Naive thymus-derived CD8-positive, alpha-beta T cell (primary cell): Measurements from ENCODE around the gene KIAA0930. TPM values are rescaled to one million over a fixed set of nuclear protein-coding genes. Genes with fewer than 3 reads are reported as not detected.

Experiments used
- ATAC-seq, 2 donors: fragments of 150-1000 bp; cut with Tn5 transposase in 1 of 2; sonication (Bioruptor Pico), chemical (Tn5 transposase) in 1 of 2; 1 replicate in 1 of 2; 2 replicates in 1 of 2; pipeline ENCODE4 v1.10.0; 2021; ENCODE audit warnings: mild to moderate bottlenecking in 2 of 2, moderate library complexity in 2 of 2
- POLR2A ChIA-PET: fragments of 350-600 bp; sonication (Branson Sonifier 250); formaldehyde crosslinking; loops from one replicate; lab custom pipeline; 2021; ENCODE audit warnings: antibody characterized with exemption; lab: Charles Lee
- DNase-seq, 10 donors: peaks; one replicate each; pipeline versions ENCODE4 v3.0.0 to v3.0.0-alpha.2; 2020 to 2022
- H3K27ac Mint-ChIP-seq, 10 donors: one replicate each; pipeline ENCODE4 v1.8.0; 2020 to 2022; ENCODE audit warnings: mild to moderate bottlenecking in 10 of 10, mixed read lengths in 10 of 10, moderate library complexity in 4 of 10, inconsistent platforms in 1 of 10
- H3K27me3 Mint-ChIP-seq, 5 donors: one replicate each; pipeline ENCODE4 v1.8.0; 2021 to 2022; ENCODE audit warnings: mixed read lengths in 5 of 5
- H3K36me3 Mint-ChIP-seq, 3 donors: one replicate each; pipeline ENCODE4 v1.8.0; 2020 to 2022; ENCODE audit warnings: mixed read lengths in 3 of 3, mild to moderate bottlenecking in 2 of 3, inconsistent platforms in 1 of 3
- H3K4me1 Mint-ChIP-seq, 4 donors: one replicate each; pipeline ENCODE4 v1.8.0; 2021 to 2022; ENCODE audit warnings: mixed read lengths in 4 of 4
- H3K4me3 Mint-ChIP-seq, 10 donors: one replicate each; pipeline ENCODE4 v1.8.0; 2020 to 2022; ENCODE audit warnings: mild to moderate bottlenecking in 10 of 10, mixed read lengths in 10 of 10, moderate library complexity in 6 of 10, inconsistent platforms in 1 of 10
- H3K9me3 Mint-ChIP-seq, 9 donors: one replicate each; pipeline ENCODE4 v1.8.0; 2020 to 2022; ENCODE audit warnings: mixed read lengths in 9 of 9, mild to moderate bottlenecking in 3 of 9, inconsistent platforms in 1 of 9, moderate library complexity in 1 of 9
- polyA plus RNA-seq, 3 donors: library from polyadenylated mRNA; unstranded; fragments of 300-500 nt; fragmentation: Illumina TruSeq; gene quantifications; one replicate each; pipeline ENCODE4 v1.2.3, GENCODE V29; 2021
- total RNA-seq, 8 experiments: library from RNA in 2 of 8; stranded (reverse) in 2 of 8; gene quantifications; one replicate each; pipeline ENCODE4 v1.2.3 and lab custom pipeline; 2021 to 2026

The KIAA0930 gene
- total and polyA plus RNA-seq, 5 experiments from 2014 or later, result 0.87 to 29.1 (median 2.9) TPM

DNA sequence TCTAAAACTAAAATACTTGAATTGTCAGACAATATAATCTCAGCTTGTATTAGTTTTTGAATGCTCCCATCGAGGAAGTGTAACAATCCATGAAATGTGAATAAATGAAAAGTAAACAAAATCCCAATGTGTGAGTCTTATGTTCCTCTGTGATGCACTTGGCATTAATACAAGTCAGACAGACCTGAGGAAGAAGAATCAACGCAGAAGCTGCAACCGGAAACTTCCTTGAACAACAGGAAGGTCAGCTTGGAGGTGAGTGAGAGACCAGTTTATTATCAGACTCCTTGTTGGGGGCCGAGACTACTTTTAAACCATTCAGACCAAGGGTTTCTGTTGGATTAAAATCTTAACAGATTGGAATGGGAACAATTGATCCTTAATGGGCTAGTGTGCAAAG, 52.8 kb downstream of the KIAA0930 start:
- Mint-ChIP-seq H3K4me1 (peaks cover 5 to 10% (median 7%) of the 10 kb centered on the region in 4 donors), H3K27me3 (no peaks in the 10 kb centered on the region), H3K27ac (peak overlapping the region in 7 of 10 donors; percentile 15 to 73 (median 57)), H3K9me3 (no peaks in the 10 kb centered on the region), H3K36me3 (peaks cover 0 to 51% (median 3%) of the 10 kb centered on the region in 3 donors), H3K4me3 (no peak overlapping the region)
- no peak for ATAC-seq
- DNase-seq, result no peak
- POLR2A ChIA-PET, result no interaction called here

DNA sequence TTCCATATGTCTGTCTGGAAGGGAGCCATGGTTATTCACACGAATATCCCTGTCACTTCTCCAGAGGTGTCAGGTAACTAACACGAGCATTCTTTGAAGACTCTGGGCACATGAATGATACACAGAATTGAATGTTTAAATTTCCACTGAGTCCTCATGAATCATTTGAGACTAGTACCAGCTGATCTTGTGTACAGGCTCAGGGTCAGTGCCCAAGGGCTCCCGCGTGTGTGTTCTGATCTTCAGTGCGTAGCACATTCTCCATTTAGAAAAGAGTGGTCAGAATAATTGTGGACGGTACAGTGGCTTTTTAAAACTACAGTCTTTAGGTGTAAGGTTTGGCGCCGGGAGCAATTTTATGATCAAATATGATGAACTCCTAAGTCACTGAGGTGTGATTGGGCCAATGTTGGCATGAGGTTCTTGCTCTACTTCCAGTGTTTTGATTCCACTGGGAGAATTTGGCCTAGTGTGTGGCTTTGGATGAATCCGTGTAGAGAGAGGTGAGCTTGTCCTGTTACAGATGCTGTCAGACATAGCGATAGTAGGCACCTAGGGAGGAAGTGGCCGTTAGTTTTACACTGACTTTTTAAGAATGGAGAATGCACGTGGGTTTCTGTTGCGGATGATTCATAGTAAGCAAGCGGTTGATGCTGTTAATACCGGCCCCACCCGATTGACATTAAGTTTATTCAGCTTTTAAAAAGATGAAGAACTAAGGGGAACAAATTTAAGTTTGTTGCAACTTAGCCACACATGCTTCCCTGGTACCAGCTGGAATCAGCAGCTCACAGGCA, 54.8 kb downstream of the KIAA0930 start:
- Mint-ChIP-seq H3K36me3 (peaks cover 0 to 65% (median 8%) of the 10 kb centered on the region in 3 donors), H3K27me3 (no peaks in the 10 kb centered on the region), H3K4me1 (peaks cover 5 to 17% (median 8%) of the 10 kb centered on the region in 4 donors), H3K9me3 (no peaks in the 10 kb centered on the region), H3K4me3 (no peak overlapping the region), H3K27ac (peak overlapping the region in 8 of 10 donors; percentile 1 to 90 (median 34))
- ATAC-seq (no peak), DNase-seq (no peak)
- POLR2A ChIA-PET, result no interaction called here

DNA sequence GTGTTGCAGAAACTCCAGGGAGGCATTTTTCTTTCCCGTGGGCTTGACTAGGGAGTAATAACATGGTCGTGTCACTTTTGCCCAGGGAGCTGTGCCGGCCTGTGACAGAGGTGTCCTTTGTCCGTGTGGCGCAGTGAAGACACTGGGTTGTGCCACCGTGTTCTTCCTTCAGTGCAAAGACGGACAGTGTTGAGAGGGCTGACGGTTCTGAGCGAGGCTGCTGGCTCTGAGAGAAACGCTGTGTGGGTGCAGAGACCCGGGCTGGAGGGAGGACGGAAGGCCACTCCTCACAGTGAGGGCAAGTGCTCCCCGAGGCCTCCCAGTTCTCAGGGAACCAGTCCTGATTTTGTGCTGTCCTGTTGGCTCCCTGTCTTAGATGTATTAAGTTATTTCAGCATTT, 56.7 kb downstream of the KIAA0930 start:
- DNase-seq, result no peak
- Mint-ChIP-seq H3K9me3 (no peaks in the 10 kb centered on the region), H3K27me3 (no peaks in the 10 kb centered on the region), H3K27ac (peak overlapping the region in 6 of 10 donors; percentile 8 to 82 (median 72)), H3K4me1 (peaks cover 14 to 35% (median 22%) of the 10 kb centered on the region in 4 donors), H3K36me3 (peaks cover 0 to 84% (median 16%) of the 10 kb centered on the region in 3 donors), H3K4me3 (no peak overlapping the region)
- ATAC-seq, result no peak
- POLR2A ChIA-PET, result interaction anchor here (1.5 to 1.7 kb wide), 2 partner anchors 11 to 19 kb away, joined by 8 to 9 read pairs; no protein-coding TSS in a partner anchor

DNA sequence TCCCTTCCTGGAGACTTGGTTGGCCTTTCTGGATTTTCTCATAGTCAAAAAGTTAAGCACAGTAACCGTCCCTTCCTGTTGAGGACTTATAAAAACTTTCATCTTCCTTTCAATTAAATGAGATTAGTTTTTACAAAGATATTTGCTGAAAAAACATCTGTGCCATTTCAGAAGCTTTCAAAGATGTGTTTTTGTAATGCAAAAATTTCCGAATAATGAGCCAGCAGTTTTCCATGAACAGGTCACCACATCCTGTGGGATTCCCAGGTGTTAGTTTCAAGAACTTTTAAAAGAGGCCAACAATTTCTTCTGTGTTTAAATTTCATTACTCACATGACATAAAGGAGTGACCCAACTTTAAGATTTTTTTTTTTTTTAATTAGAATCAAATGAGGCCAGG, 58.9 kb downstream of the KIAA0930 start:
- H3K27ac Mint-ChIP-seq, result peak overlapping the region in 9 of 10 donors; percentile 34 to 90 (median 80)
- no peaks in the 10 kb centered on the region for H3K27me3 Mint-ChIP-seq
- POLR2A ChIA-PET, result no interaction called here
- DNase-seq (no peak), ATAC-seq (no peak)
- H3K36me3 Mint-ChIP-seq, result peaks cover 0 to 93% (median 17%) of the 10 kb centered on the region in 3 donors
- no peak overlapping the region for H3K4me3 Mint-ChIP-seq
- H3K4me1 Mint-ChIP-seq, result peaks cover 13 to 51% (median 30%) of the 10 kb centered on the region in 4 donors
- H3K9me3 Mint-ChIP-seq, result no peaks in the 10 kb centered on the region

DNA sequence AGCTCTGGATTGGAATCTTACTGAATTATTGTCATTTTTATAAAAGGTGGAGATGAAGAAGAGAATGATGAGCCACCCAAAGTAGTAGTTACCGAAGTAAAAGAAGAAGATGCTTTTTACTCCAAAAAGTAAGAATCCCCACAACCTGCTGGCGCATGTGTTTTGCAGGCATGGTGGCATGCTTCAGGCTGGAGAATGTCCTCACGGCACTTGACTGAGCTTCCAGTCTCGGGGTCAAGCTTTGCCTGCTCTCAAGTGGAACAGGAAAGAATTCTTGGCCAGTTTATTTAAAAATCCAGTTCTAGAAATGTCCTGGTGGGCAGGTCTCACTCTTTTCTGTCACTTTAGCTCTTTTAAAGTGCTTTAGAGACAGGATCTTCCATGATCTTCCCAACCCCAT, 59.5 kb downstream of the KIAA0930 start:
- peak overlapping the region in 9 of 10 donors; percentile 48 to 97 (median 83) for H3K27ac Mint-ChIP-seq
- no peaks in the 10 kb centered on the region for H3K27me3 Mint-ChIP-seq
- ATAC-seq (no peak), DNase-seq (no peak)
- H3K36me3 Mint-ChIP-seq, result peaks cover 0 to 99% (median 17%) of the 10 kb centered on the region in 3 donors
- POLR2A ChIA-PET, result no interaction called here
- peaks cover 14 to 56% (median 32%) of the 10 kb centered on the region in 4 donors for H3K4me1 Mint-ChIP-seq
- no peak overlapping the region for H3K4me3 Mint-ChIP-seq
- no peaks in the 10 kb centered on the region for H3K9me3 Mint-ChIP-seq

DNA sequence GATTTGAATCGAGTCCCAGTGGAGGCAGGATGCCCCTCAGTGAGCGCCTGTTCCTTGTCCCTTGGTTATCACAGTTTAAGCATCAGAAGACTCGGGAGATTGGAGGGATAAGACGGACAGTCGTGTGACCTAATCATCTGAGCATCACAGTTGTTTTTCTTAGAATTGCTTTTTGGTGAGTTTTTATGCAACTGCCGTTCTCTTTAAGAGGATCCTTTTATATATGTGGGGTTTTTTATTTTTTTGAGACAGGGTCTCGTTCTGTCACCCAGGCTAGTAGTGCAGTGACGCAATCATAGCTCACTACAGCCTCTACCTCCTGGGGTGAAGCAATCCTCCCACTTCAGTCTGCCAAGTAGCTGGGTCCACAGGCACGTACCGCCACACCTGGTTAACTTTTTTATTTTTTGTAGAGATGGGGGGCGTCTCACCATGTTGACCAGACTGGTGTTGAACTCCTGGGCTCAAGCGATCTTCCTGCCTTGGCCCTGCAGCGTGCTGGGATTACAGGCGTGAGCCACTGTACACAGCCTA, 60.5 kb downstream of the KIAA0930 start:
- DNase-seq, result no peak
- POLR2A ChIA-PET, result no interaction called here
- H3K27ac Mint-ChIP-seq, result peak overlapping the region; percentile 77 to 97 (median 93)
- no peak overlapping the region for H3K4me3 Mint-ChIP-seq
- H3K9me3 Mint-ChIP-seq, result no peaks in the 10 kb centered on the region
- no peak for ATAC-seq
- H3K27me3 Mint-ChIP-seq, result no peaks in the 10 kb centered on the region
- peaks cover 15 to 60% (median 38%) of the 10 kb centered on the region in 4 donors for H3K4me1 Mint-ChIP-seq
- peaks cover 0 to 96% (median 14%) of the 10 kb centered on the region in 3 donors for H3K36me3 Mint-ChIP-seq

DNA sequence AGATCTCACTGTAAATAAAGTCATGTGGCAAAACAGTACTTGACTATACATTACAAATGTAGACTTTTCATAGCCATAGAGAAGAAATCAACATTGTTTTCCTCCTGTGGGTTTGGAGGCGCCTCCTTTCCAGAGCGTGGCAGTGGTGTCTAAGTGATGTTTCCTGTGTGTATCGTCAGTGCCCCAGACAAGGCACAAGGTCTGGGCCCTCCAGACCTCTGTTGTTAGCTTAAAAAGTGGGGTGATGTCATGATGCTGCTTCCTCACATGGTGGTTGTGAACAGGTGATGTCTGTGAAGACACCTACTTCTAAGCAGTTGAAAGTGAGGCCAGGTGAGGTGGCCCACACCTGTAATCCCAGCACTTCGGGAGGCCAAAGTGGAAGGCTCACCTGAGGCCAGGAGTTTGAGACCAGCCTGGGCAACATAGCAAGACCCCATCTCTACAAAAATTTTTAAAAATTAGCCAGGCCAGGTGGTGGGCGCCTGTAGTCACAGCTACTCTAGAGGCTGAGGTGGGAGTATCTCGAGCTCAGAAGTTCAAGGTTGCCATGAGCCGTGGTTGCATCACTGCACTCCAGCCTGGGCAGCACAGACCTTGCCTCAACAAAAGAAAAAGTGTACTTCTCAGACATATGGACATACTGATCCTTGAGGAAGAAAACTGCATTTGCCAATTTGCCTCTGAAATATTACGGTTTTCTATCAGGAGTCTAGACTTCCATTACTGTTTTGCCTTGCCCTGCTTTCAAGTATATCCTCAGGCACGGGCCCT, 61.2 kb downstream of the KIAA0930 start:
- Mint-ChIP-seq H3K27ac (peak overlapping the region; percentile 77 to 97 (median 93)), H3K4me1 (peaks cover 20 to 68% (median 45%) of the 10 kb centered on the region in 4 donors), H3K36me3 (peaks cover 5 to 96% (median 20%) of the 10 kb centered on the region in 3 donors), H3K4me3 (peak overlapping the region in 5 of 10 donors; percentile 5 to 59 (median 36)), H3K27me3 (no peaks in the 10 kb centered on the region), H3K9me3 (no peaks in the 10 kb centered on the region)
- peak; percentile 90 to 98 for ATAC-seq
- peak in 9 of 10 donors; percentile 11 to 65 (median 53) for DNase-seq
- POLR2A ChIA-PET, result interaction anchor here (1.1 kb wide), 1 partner anchor 16 kb away, joined by 4 read pairs; no protein-coding TSS in a partner anchor

DNA sequence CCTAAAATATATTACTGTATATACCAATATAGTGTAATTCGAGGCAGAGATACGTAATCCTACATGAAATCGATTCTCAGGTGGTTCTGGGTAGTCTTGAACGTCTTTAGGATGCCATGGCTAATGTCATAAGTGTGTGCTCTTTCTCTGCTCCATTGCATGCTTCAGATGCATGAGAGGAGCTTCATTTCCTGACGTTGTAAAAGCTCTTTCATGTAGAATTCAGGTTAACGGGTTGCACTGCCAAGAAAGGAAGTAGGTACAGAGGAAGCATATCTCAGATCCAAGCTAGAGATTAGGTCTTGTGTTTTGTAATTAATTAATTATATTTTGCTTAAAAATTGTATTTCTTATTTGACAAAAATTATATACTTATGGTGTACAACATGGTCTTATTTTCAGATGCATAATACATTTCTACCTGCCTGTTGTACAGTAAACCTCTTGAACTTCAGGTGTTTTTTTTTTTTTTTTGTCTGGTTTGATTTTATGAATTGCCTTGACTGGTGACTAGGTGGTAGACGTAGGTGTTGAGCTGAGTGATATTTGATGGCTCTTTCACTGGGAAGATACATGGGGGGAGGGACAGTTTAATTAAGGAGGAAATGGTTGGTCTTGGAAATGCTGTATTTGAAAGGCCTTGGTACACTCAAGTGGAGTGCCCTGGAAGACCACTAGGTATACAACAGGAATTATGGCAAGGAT, 67.7 kb downstream of the KIAA0930 start:
- DNase-seq (peak in 7 of 10 donors; percentile 21 to 79 (median 48)), ATAC-seq (peak; percentile 92 to 98)
- Mint-ChIP-seq H3K36me3 (peaks cover 14 to 87% (median 30%) of the 10 kb centered on the region in 3 donors), H3K9me3 (no peaks in the 10 kb centered on the region), H3K4me3 (peak overlapping the region; percentile 52 to 85 (median 74)), H3K27ac (peak overlapping the region; percentile 80 to 97 (median 94)), H3K4me1 (peaks cover 30 to 87% (median 75%) of the 10 kb centered on the region in 4 donors), H3K27me3 (no peaks in the 10 kb centered on the region)
- POLR2A ChIA-PET, result interaction anchor here (0.7 to 3.6 kb wide), 5 partner anchors 8 to 1721 kb away, joined by 4 to 25 read pairs (median 8); partner anchors contain the start of gene NUP50

DNA sequence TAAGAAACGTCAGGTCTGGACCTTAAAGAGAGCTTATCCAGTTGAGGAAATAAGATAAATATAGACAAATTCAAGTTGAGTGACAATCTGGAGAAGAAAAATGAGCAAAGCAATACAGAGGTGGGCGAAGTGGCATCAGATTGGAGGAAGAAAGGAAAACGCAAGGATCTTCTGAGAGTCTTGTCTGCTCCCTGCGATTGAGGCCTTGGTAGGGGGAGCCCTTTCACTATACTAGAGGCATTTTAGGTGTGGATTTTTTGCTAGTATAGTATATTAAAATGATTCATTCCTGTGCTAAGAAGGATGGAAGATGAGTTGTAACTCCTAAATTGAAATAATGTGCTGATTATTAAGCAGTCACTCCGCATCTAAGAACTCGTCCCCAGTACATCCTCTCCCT, 68.9 kb downstream of the KIAA0930 start:
- POLR2A ChIA-PET, result interaction anchor here (1.4 to 2.1 kb wide), 2 partner anchors 8 to 11 kb away, joined by 8 to 25 read pairs; partner anchors contain the start of gene NUP50
- H3K4me3 Mint-ChIP-seq, result peak overlapping the region in 7 of 10 donors; percentile 4 to 77 (median 22)

DNA sequence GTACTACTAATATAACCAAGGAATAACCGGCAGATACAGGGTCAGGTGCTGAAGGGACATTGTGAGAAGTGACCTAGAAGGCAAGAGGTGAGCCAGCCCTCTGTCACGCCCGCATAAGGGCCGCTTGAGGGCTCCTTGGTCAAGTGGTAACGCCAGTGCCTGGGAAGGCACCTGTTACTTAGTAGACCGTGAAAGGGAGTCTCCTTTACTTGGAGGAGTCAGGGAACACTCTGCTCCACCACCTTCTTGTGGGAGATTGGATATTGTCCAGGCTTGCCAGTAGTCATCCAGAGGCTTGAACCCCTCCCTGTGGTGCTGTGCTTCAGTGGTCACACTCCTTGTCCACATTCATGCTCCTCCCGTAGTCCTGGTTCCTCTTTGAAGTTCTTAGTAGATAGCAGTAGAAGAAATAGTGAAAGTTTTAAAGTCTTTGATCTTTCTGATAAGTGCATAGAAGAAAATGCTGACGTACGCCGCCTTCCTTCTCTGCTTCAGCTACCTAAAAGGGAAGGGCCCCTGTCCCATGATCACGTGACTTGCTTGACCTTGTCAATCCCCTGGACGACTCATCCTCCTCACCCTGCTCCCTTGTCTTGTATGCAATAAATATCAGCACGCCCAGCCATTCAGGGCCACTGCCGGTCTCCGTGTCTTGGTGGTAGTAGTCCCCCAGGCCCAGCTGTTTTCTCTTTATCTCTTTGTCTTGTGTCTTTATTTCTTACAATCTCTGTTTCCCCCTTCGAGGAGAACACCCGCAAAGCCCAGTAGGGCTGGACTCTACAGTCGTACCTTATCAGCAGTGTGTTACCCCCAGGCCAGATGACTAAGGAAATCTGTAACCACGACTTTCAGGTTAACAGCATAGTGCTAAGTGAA, 70.9 kb downstream of the KIAA0930 start:
- H3K9me3 Mint-ChIP-seq, result no peaks in the 10 kb centered on the region
- no peak for ATAC-seq
- DNase-seq, result peak in 1 of 10 donors; percentile 25
- peaks cover 14 to 74% (median 27%) of the 10 kb centered on the region in 3 donors for H3K36me3 Mint-ChIP-seq
- H3K27me3 Mint-ChIP-seq, result no peaks in the 10 kb centered on the region
- POLR2A ChIA-PET, result interaction anchor here (0.6 to 1.6 kb wide), 2 partner anchors 10 to 178 kb away, joined by 3 read pairs; no protein-coding TSS in a partner anchor
- H3K27ac Mint-ChIP-seq, result peak overlapping the region; percentile 74 to 94 (median 90)
- H3K4me1 Mint-ChIP-seq, result peaks cover 28 to 84% (median 77%) of the 10 kb centered on the region in 4 donors
- peak overlapping the region in 9 of 10 donors; percentile 26 to 69 (median 52) for H3K4me3 Mint-ChIP-seq

More for the DNA sequence above, 68.9 kb downstream of the KIAA0930 start:
- Mint-ChIP-seq H3K27me3 (no peaks in the 10 kb centered on the region), H3K4me1 (peaks cover 34 to 83% (median 81%) of the 10 kb centered on the region in 4 donors), H3K27ac (peak overlapping the region; percentile 33 to 97 (median 93)), H3K9me3 (no peaks in the 10 kb centered on the region), H3K36me3 (peaks cover 14 to 81% (median 30%) of the 10 kb centered on the region in 3 donors)
- DNase-seq (no peak), ATAC-seq (no peak)

DNA sequence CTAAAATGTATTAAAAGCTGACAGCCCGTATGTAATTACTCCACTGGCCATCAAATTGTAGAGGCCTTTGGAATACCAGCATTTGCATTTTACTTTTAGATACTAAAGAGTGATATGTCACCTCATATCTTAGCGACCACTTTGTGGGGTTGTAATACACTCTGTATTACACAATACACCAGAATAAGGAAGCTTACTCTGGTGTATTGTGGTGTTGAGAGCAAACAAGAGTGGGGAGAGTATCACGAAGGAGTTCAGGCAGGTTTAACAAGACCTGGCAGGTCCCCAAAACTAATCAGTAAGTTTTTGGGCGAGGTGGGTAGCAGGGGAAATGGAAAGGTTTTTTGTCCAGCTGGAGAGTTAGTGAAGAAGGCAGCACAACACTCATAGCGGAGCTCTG, 73.8 kb downstream of the KIAA0930 start:
- Mint-ChIP-seq H3K9me3 (no peaks in the 10 kb centered on the region), H3K4me3 (peak overlapping the region in 5 of 10 donors; percentile 6 to 44 (median 28)), H3K27ac (peak overlapping the region in 8 of 10 donors; percentile 8 to 91 (median 72)), H3K27me3 (no peaks in the 10 kb centered on the region), H3K4me1 (peaks cover 28 to 70% (median 63%) of the 10 kb centered on the region in 4 donors), H3K36me3 (peaks cover 9 to 54% (median 17%) of the 10 kb centered on the region in 3 donors)
- DNase-seq (no peak), ATAC-seq (no peak)
- POLR2A ChIA-PET, result no interaction called here
